GM20431 (cell line): ENCODE measurements around the gene ZNG1A.
"Not testable (repeated sequence)": the region's sequence is repeated elsewhere in the genome, so short reads cannot be mapped to it uniquely, and the experiment has no call there.

ENCODE experiments used
- in situ Hi-C: fragments of 300-500 bp; cut with MseI, MboI; formaldehyde crosslinking; loops from one replicate; pipeline ENCODE4 v1.15.0; 2020; ENCODE audit warnings: low sequenced_read_pairs; ENCODE audit not compliant: unreplicated experiment

The ZNG1A gene

GRCh38 chr9:199601-200000 lies 20.7 kb upstream of the ZNG1A start:
- in situ Hi-C loops: not testable (repeated sequence)

- in situ Hi-C loops: not testable (repeated sequence)
Observed at GRCh38 chr9:178140-178825, 573 bp downstream of the ZNG1A start.

- in situ Hi-C loops: not testable (repeated sequence)
Observed at GRCh38 chr9:169757-170156, 9.1 kb downstream of the ZNG1A start.

GRCh38 chr9:159871-160270 lies 19.0 kb downstream of the ZNG1A start:
- in situ Hi-C loops: not testable (repeated sequence)

- in situ Hi-C loops: not testable (repeated sequence)
Observed at GRCh38 chr9:151173-151572, 27.7 kb downstream of the ZNG1A start.

- in situ Hi-C loops: not testable (repeated sequence)
Observed at GRCh38 chr9:139880-140279, 39.0 kb downstream of the ZNG1A start.

- in situ Hi-C loops: not testable (repeated sequence)
Observed at GRCh38 chr9:117995-118467, 60.8 kb downstream of the ZNG1A start, which contains the start of gene FOXD4. Gene FOXD4, minus strand, starts transcription at chr9:118417. Its CDS starts 298 bp downstream, at chr9:118119.

GRCh38 chr9:117144-117994 lies 61.5 kb downstream of the ZNG1A start:
- in situ Hi-C loops: not testable (repeated sequence)

- in situ Hi-C loops: not testable (repeated sequence)
Observed at GRCh38 chr9:116239-117077, 62.4 kb downstream of the ZNG1A start.

- in situ Hi-C loops: not testable (repeated sequence)
Observed at GRCh38 chr9:115118-115451, 63.8 kb downstream of the ZNG1A start.

- in situ Hi-C loops: not testable (repeated sequence)
Observed at GRCh38 chr9:114267-115117, 64.4 kb downstream of the ZNG1A start.

- in situ Hi-C loops: not testable (repeated sequence)
Observed at GRCh38 chr9:113468-114266, 65.2 kb downstream of the ZNG1A start.

GRCh38 chr9:112589-113467 lies 66.0 kb downstream of the ZNG1A start:
- in situ Hi-C loops: not testable (repeated sequence)

GRCh38 chr9:110672-111071 lies 68.2 kb downstream of the ZNG1A start:
- in situ Hi-C loops: not testable (repeated sequence)

- in situ Hi-C loops: not testable (repeated sequence)
Observed at GRCh38 chr9:109540-109939, 69.3 kb downstream of the ZNG1A start.

GRCh38 chr9:108742-109495 lies 69.9 kb downstream of the ZNG1A start:
- in situ Hi-C loops: not testable (repeated sequence)

GRCh38 chr9:105991-106390 lies 72.9 kb downstream of the ZNG1A start:
- in situ Hi-C loops: not testable (repeated sequence)
